GM12873 (cell line): ENCODE results near the gene FGFR4.

Source experiments
- CTCF ChIP-seq: IDR thresholded peaks from 2 replicates; pipeline ENCODE4 v1.5.1; 2012; ENCODE audit warnings: low read depth, mild to moderate bottlenecking, moderate library complexity, low read length, control low read depth; ENCODE audit not compliant: insufficient read depth; ENCODE audit errors: missing control alignments

The FGFR4 gene

GRCh38 chr5:177045631-177046030 is 41.1 kb upstream of the FGFR4 start:
- no peak for TF ChIP-seq CTCF

- TF ChIP-seq CTCF, result no peak
These were observed 37.4 kb upstream of the FGFR4 start for GRCh38 chr5:177049285-177049684.

GRCh38 chr5:177064500-177065277 is 22.0 kb upstream of the FGFR4 start:
- TF ChIP-seq CTCF, result no peak

GRCh38 chr5:177065491-177065890 is 21.2 kb upstream of the FGFR4 start:
- TF ChIP-seq CTCF, result no peak

- no peak for TF ChIP-seq CTCF
These were observed 20.5 kb upstream of the FGFR4 start for GRCh38 chr5:177066224-177066623.

- no peak for TF ChIP-seq CTCF
These were observed 19.2 kb upstream of the FGFR4 start for GRCh38 chr5:177067503-177067902.

GRCh38 chr5:177070536-177071191 is 16.1 kb upstream of the FGFR4 start:
- no peak for TF ChIP-seq CTCF
